HepG2 (cell line): ENCODE data around the gene ACTN3. TPM values are rescaled to one million over a fixed set of nuclear protein-coding genes. Genes with fewer than 3 reads are reported as not detected.

ENCODE experiments used
- ATF1 ChIP-seq: IDR thresholded peaks from 2 replicates; pipeline ENCODE4 v1.6.1; 2016; ENCODE audit warnings: mild to moderate bottlenecking, control low read depth
- CHCHD3 ChIP-seq: sonication (generic); formaldehyde crosslinking; IDR thresholded peaks from 2 replicates; pipeline ENCODE4 v1.8.0; 2022; ENCODE audit warnings: mild to moderate bottlenecking, missing genetic modification reagents, moderate library complexity
- KDM5A ChIP-seq: fragments of 200-600 bp; sonication (generic); IDR thresholded peaks from 2 replicates; pipeline ENCODE4 v1.7.0; 2018; ENCODE audit warnings: antibody characterized with exemption, mild to moderate bottlenecking, low read length, borderline replicate concordance
- MBNL3 ChIP-seq: fragments of 250-450 bp; sonication (Bioruptor Pico); conservative IDR thresholded peaks from 2 replicates; pipeline ENCODE4 v1.8.0; 2022; ENCODE audit warnings: mild to moderate bottlenecking, inconsistent platforms
- MIXL1 ChIP-seq: IDR thresholded peaks from 2 replicates; pipeline ENCODE4 v1.6.1; 2016
- RBM39 ChIP-seq: fragments of 200-400 bp; formaldehyde crosslinking; IDR thresholded peaks from one replicate; pipeline ENCODE4 v1.6.1; 2018; ENCODE audit warnings: antibody characterized with exemption, mild to moderate bottlenecking, low read depth, low read length; ENCODE audit not compliant: poor library complexity, severe bottlenecking
- ZFYVE20 ChIP-seq: sonication (generic); formaldehyde crosslinking; IDR thresholded peaks from 2 replicates; pipeline ENCODE4 v1.8.0; 2023; ENCODE audit warnings: low read depth, mild to moderate bottlenecking, moderate library complexity, missing genetic modification reagents, borderline replicate concordance
- ZNF781 ChIP-seq: sonication (generic); formaldehyde crosslinking; IDR thresholded peaks from 2 replicates; pipeline ENCODE4 v1.5.1; 2020; ENCODE audit warnings: borderline replicate concordance, mild to moderate bottlenecking, missing genetic modification reagents; ENCODE audit errors: not compliant biosample characterization
- polyA plus RNA-seq, 8 experiments: library from polyadenylated mRNA; depleted of rRNA in 3 of 8; stranded (reverse) in 7 of 8; unstranded in 1 of 8; fragments of >200 nt; fragmentation: Illumina TruSeq in 4 of 8; extraction: Trizol in 4 of 8; gene quantifications; 2 replicates each; pipeline versions ENCODE4 v1.2.1 to v1.2.3, GENCODE V29; 2011 to 2016; ENCODE audit warnings: low read depth in 4 of 8, missing spikeins in 1 of 8, mixed read lengths in 1 of 8; ENCODE audit not compliant: insufficient read depth in 1 of 8
- total RNA-seq, 5 experiments: library from RNA; depleted of rRNA; stranded (reverse); fragments of >200 nt; fragmentation: Illumina TruSeq; extraction: Trizol; gene quantifications; 2 replicates each; pipeline ENCODE4 v1.2.3, GENCODE V29; 2016; ENCODE audit warnings: low read depth in 1 of 5
- TF ChIP-seq, protein P1 (sequence below): sonication (generic); formaldehyde crosslinking; IDR thresholded peaks from 2 replicates; pipeline ENCODE4 v1.8.0; 2023; ENCODE audit warnings: mild to moderate bottlenecking, missing genetic modification reagents
- TF ChIP-seq, protein P2 (sequence below): sonication (generic); formaldehyde crosslinking; IDR thresholded peaks from 2 replicates; pipeline ENCODE4 v1.5.1; 2020; ENCODE audit warnings: missing genetic modification reagents, mild to moderate bottlenecking, borderline replicate concordance
- TF ChIP-seq, protein P3 (sequence below): sonication (generic); formaldehyde crosslinking; IDR thresholded peaks from 2 replicates; pipeline ENCODE4 v1.5.0; 2020; ENCODE audit warnings: mild to moderate bottlenecking, missing genetic modification reagents, borderline replicate concordance
- TF ChIP-seq, protein P4 (sequence below): sonication (generic); formaldehyde crosslinking; IDR thresholded peaks from 2 replicates; pipeline ENCODE4 v1.5.1; 2020; ENCODE audit warnings: missing genetic modification reagents, mild to moderate bottlenecking, borderline replicate concordance
- TF ChIP-seq, protein P5 (sequence below): sonication (generic); formaldehyde crosslinking; IDR thresholded peaks from 2 replicates; pipeline ENCODE4 v1.5.0; 2020; ENCODE audit warnings: missing genetic modification reagents

Gene ACTN3
- total and polyA plus RNA-seq, 2 of the 13 experiments (the other 11 are each of a cell fraction or from before 2014, with no cell fraction given), result 0.04 to 0.09 TPM

DNA sequence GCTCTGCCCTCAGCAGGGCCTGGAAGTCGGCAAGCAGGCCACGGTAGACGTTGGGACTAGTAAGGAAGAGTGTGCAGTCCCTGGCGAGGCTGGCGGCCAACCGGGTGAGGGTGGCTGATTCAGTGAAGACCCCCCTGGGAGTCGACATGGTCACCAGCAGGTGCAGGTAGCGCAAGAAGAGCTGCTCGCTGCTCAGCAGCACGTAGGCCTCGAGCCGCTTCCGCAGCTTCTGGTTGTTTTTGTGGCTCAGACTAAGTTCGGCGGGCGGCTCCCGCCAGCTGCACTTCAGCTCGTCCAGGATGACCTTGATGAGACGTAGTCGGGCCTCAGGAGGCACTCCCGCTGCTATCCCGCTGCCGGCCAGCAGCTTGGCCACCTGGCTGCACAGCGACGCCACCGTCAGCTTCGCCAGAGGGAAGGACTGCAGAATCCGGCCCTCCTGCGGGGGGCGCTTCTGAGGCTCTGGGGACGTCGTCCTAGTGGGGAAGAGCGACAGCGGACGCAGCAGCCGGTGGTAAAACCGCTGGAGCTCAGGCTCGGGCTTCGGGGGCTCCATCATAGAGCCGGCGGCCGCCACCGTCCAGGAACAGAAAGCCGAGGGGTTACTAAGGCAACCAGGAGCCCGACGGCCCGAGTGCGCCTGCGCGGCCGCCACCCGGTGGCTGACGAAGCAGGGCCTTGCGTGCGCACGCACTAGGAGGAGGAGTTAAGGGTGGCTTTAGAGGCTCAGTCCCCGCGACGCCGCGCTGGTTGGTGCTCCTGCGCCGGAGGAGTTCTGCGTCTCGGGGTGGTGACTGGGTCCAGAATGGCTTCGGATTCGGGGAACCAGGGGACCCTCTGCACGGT is 46.0 kb downstream of the ACTN3 start, which contains the start of the genes CCDC87 and CCS (continued):
- TF ChIP-seq, protein P1, sequence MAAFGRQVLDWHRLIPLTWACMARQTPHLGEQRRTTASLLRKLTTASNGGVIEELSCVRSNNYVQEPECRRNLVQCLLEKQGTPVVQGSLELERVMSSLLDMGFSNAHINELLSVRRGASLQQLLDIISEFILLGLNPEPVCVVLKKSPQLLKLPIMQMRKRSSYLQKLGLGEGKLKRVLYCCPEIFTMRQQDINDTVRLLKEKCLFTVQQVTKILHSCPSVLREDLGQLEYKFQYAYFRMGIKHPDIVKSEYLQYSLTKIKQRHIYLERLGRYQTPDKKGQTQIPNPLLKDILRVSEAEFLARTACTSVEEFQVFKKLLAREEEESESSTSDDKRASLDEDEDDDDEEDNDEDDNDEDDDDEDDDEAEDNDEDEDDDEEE, result peak; percentile 94
- TF ChIP-seq ZFYVE20 (CRISPR knock-in tag) (no peak), KDM5A (no peak; the same call in 1 of the 2 replicates), ZNF781 (CRISPR knock-in tag) (peak; percentile 17), CHCHD3 (CRISPR knock-in tag) (0 out of 2 replicates have a peak, but pooled peaks have one; percentile 35), RBM39 (peak; percentile 68), MIXL1 (CRISPR knock-in tag) (peak; percentile 24; the same call in 1 of the 2 replicates), ATF1 (CRISPR knock-in tag) (no peak), MBNL3 (no peak)
- TF ChIP-seq, protein P2, sequence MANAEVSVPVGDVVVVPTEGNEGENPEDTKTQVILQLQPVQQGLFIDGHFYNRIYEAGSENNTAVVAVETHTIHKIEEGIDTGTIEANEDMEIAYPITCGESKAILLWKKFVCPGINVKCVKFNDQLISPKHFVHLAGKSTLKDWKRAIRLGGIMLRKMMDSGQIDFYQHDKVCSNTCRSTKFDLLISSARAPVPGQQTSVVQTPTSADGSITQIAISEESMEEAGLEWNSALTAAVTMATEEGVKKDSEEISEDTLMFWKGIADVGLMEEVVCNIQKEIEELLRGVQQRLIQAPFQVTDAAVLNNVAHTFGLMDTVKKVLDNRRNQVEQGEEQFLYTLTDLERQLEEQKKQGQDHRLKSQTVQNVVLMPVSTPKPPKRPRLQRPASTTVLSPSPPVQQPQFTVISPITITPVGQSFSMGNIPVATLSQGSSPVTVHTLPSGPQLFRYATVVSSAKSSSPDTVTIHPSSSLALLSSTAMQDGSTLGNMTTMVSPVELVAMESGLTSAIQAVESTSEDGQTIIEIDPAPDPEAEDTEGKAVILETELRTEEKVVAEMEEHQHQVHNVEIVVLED (CRISPR knock-in tag), result peak; percentile 88
- TF ChIP-seq, protein P3, sequence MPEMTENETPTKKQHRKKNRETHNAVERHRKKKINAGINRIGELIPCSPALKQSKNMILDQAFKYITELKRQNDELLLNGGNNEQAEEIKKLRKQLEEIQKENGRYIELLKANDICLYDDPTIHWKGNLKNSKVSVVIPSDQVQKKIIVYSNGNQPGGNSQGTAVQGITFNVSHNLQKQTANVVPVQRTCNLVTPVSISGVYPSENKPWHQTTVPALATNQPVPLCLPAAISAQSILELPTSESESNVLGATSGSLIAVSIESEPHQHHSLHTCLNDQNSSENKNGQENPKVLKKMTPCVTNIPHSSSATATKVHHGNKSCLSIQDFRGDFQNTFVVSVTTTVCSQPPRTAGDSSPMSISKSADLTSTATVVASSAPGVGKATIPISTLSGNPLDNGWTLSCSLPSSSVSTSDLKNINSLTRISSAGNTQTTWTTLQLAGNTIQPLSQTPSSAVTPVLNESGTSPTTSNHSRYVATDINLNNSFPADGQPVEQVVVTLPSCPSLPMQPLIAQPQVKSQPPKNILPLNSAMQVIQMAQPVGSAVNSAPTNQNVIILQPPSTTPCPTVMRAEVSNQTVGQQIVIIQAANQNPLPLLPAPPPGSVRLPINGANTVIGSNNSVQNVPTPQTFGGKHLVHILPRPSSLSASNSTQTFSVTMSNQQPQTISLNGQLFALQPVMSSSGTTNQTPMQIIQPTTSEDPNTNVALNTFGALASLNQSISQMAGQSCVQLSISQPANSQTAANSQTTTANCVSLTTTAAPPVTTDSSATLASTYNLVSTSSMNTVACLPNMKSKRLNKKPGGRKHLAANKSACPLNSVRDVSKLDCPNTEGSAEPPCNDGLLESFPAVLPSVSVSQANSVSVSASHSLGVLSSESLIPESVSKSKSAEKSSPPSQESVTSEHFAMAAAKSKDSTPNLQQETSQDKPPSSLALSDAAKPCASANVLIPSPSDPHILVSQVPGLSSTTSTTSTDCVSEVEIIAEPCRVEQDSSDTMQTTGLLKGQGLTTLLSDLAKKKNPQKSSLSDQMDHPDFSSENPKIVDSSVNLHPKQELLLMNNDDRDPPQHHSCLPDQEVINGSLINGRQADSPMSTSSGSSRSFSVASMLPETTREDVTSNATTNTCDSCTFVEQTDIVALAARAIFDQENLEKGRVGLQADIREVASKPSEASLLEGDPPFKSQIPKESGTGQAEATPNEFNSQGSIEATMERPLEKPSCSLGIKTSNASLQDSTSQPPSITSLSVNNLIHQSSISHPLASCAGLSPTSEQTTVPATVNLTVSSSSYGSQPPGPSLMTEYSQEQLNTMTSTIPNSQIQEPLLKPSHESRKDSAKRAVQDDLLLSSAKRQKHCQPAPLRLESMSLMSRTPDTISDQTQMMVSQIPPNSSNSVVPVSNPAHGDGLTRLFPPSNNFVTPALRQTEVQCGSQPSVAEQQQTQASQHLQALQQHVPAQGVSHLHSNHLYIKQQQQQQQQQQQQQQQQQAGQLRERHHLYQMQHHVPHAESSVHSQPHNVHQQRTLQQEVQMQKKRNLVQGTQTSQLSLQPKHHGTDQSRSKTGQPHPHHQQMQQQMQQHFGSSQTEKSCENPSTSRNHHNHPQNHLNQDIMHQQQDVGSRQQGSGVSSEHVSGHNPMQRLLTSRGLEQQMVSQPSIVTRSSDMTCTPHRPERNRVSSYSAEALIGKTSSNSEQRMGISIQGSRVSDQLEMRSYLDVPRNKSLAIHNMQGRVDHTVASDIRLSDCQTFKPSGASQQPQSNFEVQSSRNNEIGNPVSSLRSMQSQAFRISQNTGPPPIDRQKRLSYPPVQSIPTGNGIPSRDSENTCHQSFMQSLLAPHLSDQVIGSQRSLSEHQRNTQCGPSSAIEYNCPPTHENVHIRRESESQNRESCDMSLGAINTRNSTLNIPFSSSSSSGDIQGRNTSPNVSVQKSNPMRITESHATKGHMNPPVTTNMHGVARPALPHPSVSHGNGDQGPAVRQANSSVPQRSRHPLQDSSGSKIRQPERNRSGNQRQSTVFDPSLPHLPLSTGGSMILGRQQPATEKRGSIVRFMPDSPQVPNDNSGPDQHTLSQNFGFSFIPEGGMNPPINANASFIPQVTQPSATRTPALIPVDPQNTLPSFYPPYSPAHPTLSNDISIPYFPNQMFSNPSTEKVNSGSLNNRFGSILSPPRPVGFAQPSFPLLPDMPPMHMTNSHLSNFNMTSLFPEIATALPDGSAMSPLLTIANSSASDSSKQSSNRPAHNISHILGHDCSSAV (CRISPR knock-in tag), result 0 out of 2 replicates have a peak, but pooled peaks have one; percentile 81
- TF ChIP-seq, protein P4, sequence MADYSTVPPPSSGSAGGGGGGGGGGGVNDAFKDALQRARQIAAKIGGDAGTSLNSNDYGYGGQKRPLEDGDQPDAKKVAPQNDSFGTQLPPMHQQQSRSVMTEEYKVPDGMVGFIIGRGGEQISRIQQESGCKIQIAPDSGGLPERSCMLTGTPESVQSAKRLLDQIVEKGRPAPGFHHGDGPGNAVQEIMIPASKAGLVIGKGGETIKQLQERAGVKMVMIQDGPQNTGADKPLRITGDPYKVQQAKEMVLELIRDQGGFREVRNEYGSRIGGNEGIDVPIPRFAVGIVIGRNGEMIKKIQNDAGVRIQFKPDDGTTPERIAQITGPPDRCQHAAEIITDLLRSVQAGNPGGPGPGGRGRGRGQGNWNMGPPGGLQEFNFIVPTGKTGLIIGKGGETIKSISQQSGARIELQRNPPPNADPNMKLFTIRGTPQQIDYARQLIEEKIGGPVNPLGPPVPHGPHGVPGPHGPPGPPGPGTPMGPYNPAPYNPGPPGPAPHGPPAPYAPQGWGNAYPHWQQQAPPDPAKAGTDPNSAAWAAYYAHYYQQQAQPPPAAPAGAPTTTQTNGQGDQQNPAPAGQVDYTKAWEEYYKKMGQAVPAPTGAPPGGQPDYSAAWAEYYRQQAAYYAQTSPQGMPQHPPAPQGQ (CRISPR knock-in tag), result no peak
- TF ChIP-seq, protein P5, sequence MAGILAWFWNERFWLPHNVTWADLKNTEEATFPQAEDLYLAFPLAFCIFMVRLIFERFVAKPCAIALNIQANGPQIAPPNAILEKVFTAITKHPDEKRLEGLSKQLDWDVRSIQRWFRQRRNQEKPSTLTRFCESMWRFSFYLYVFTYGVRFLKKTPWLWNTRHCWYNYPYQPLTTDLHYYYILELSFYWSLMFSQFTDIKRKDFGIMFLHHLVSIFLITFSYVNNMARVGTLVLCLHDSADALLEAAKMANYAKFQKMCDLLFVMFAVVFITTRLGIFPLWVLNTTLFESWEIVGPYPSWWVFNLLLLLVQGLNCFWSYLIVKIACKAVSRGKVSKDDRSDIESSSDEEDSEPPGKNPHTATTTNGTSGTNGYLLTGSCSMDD (CRISPR knock-in tag), result no peak
